Measurements from ENCODE around the gene TPRG1.

GRCh38 chr3:189167027-189167766 is 4.6 kb upstream of the TPRG1 start:
- TF ChIP-seq NFXL1 (CRISPR knock-in tag; IDR thresholded peaks at IDR 0.05) (no peak), CTCF (IDR thresholded peaks at IDR 0.05 in 2 of 3, conservative IDR thresholded peaks at IDR 0.05 in 1 of 3; ENCODE audit: insufficient read depth in 2 of 3, low read depth in 1 of 3, low read length in 3 of 3) (no peak), MAFF (IDR thresholded peaks at IDR 0.05; ENCODE audit: low read length) (no peak), POLR2A (conservative IDR thresholded peaks at IDR 0.05) (no peak), REST (IDR thresholded peaks at IDR 0.05; ENCODE audit: borderline replicate concordance) (no peak), REST (CRISPR knock-in tag; IDR thresholded peaks at IDR 0.05; ENCODE audit: low read depth) (no peak), HMGXB4 (CRISPR knock-in tag; IDR thresholded peaks at IDR 0.05) (no peak), RBBP5 (IDR thresholded peaks at IDR 0.05; ENCODE audit: borderline replicate concordance, insufficient read depth, low read length, poor library complexity, severe bottlenecking) (no peak)

Data from K562 (cell line).